K562 (cell line): Measurements from ENCODE around the gene UBLCP1. TPM values are rescaled to one million over a fixed set of nuclear protein-coding genes. Genes with fewer than 3 reads are reported as not detected.
A peak's percentile ranks its signal among the peaks of the same experiment; 100 is the strongest.

Experiments used
- ATF1 ChIP-seq, 2 experiments: fragments of 450-650 bp in 1 of 2; IDR thresholded peaks; 2 replicates each; pipeline ENCODE4 v1.6.1; 2016; ENCODE audit warnings: missing compliant biosample characterization in 1 of 2, missing genetic modification characterization in 1 of 2
- DEAF1 ChIP-seq: fragments of 450-650 bp; formaldehyde crosslinking; IDR thresholded peaks from 2 replicates; pipeline ENCODE4 v1.4.0; 2020; ENCODE audit warnings: mild to moderate bottlenecking, moderate library complexity
- E2F4 ChIP-seq: sonication (generic); formaldehyde crosslinking; IDR thresholded peaks from 2 replicates; pipeline ENCODE4 v1.8.0; 2022; ENCODE audit warnings: mild to moderate bottlenecking, low read depth, missing genetic modification reagents
- ELF1 ChIP-seq: fragments of 200-800 bp; sonication (Bioruptor generic); IDR thresholded peaks from 2 replicates; pipeline ENCODE4 v1.6.1; 2016; ENCODE audit warnings: missing genetic modification characterization, missing compliant biosample characterization
- HDAC3 ChIP-seq: fragments of 450-650 bp; IDR thresholded peaks from 2 replicates; pipeline ENCODE4 v1.6.1; 2018; ENCODE audit warnings: borderline replicate concordance, mild to moderate bottlenecking, moderate library complexity; ENCODE audit not compliant: partially characterized antibody
- NR2C1 ChIP-seq, 2 experiments: fragments of 450-650 bp; IDR thresholded peaks; 2 replicates each; pipeline ENCODE4 v1.6.1; 2017; ENCODE audit warnings: mild to moderate bottlenecking in 2 of 2, antibody characterized with exemption in 1 of 2, inconsistent platforms in 1 of 2, missing compliant biosample characterization in 1 of 2, missing genetic modification characterization in 1 of 2
- SPI1 ChIP-seq: IDR thresholded peaks from 2 replicates; pipeline ENCODE4 v1.6.1; 2011; ENCODE audit warnings: low read depth, low read length, control low read depth, borderline replicate concordance
- ZBTB8A ChIP-seq: fragments of 450-650 bp; IDR thresholded peaks from 2 replicates; pipeline ENCODE4 v1.6.1; 2018; ENCODE audit warnings: mild to moderate bottlenecking, moderate library complexity; ENCODE audit not compliant: partially characterized antibody
- ZNF197 ChIP-seq: fragments of 200-800 bp; sonication (Bioruptor generic); IDR thresholded peaks from 2 replicates; pipeline ENCODE4 v1.6.1; 2016; ENCODE audit warnings: low read depth, missing genetic modification characterization, missing compliant biosample characterization
- ZNF512 ChIP-seq: IDR thresholded peaks from 2 replicates; pipeline ENCODE4 v1.6.1; 2016; ENCODE audit warnings: missing genetic modification characterization, missing compliant biosample characterization
- polyA plus RNA-seq, 8 experiments: library from polyadenylated mRNA; depleted of rRNA in 4 of 8; stranded (reverse) in 5 of 8; unstranded in 3 of 8; fragments of >200 nt; fragmentation: Nextera tagmentation in 2 of 8; fragmentation: Illumina TruSeq in 1 of 8; extraction: Ambion mirVana in 2 of 8; extraction: Trizol in 1 of 8; gene quantifications; 2 replicates each; pipeline versions ENCODE4 v1.2.1 to v1.2.3, GENCODE V29; 2011 to 2014; ENCODE audit warnings: inconsistent platforms in 1 of 8, missing spikeins in 1 of 8
- total RNA-seq, 7 experiments: library from RNA; depleted of rRNA in 6 of 7; stranded (reverse); fragments of >200 nt in 6 of 7; fragmentation: Illumina TruSeq in 2 of 7; extraction: Trizol in 2 of 7; gene quantifications; 2 replicates each; pipeline versions ENCODE4 v1.2.1 to v1.2.3, GENCODE V29; 2011 to 2021; ENCODE audit warnings: low replicate concordance in 1 of 7

UBLCP1 gene
- total and polyA plus RNA-seq, 9 of the 15 experiments (the other 6 are each of a cell fraction or from before 2014, with no cell fraction given): 18.8 to 39.8 (median 30.2) TPM

GRCh38 chr5:159214486-159215271 lies 48.4 kb upstream of the UBLCP1 start (continued):
- TF ChIP-seq DEAF1 (CRISPR knock-in tag) (no peak), ZBTB8A (no peak), SPI1 (no peak), ATF1 (CRISPR knock-in tag; IDR thresholded peaks at IDR 0.05) (no peak), ATF1 (tag; IDR thresholded peaks at IDR 0.05) (no peak), ELF1 (tag) (no peak), ZNF197 (CRISPR knock-in tag) (no peak), E2F4 (CRISPR knock-in tag) (no peak), HDAC3 (peak; percentile 16), NR2C1 (IDR thresholded peaks at IDR 0.05) (no peak), NR2C1 (tag; IDR thresholded peaks at IDR 0.05) (no peak), ZNF512 (tag) (no peak)
